GM18505 (cell line): ENCODE measurements around the gene ARHGAP25.

ENCODE experiments used
- ATAC-seq: cut with Tn5 transposase; IDR thresholded peaks from one replicate; pipeline ENCODE4 v1.9.1; 2021; ENCODE audit not compliant: unreplicated experiment
- POLR2A ChIP-seq: IDR thresholded peaks from 4 replicates; pipeline ENCODE4 v1.6.1; 2011; ENCODE audit warnings: borderline replicate concordance; ENCODE audit not compliant: insufficient read depth, insufficient read length; ENCODE audit errors: extremely low read depth

Gene ARHGAP25

GRCh38 chr2:68741238-68741637 lies 6.6 kb downstream of the ARHGAP25 start:
- no peak for TF ChIP-seq POLR2A
- no peak for ATAC-seq

DNA sequence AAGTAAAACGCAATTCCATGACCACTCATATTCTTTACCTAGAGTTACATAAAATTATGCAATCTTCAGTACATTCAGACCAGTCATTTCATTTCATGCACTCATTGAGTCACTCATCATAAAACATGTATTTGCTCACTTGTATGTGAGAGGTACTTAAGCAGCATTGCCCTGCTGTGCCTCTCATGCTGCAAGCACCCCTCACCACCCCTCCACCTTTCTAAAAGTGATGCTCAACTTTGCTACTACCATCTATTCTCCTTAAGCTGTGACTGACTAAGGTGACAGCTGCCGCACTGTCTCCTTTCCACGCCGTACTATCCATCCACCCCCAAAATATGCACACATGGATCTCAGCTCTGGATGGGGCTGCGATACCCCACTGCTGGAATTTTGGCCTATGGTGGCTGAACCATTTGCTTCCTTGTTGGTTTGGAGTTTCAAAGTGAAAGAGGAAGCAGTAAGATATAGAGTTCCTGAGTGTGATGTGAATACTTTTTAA lies 7.2 kb downstream of the ARHGAP25 start:
- TF ChIP-seq POLR2A: no peak
- no peak for ATAC-seq

- TF ChIP-seq POLR2A: peak; percentile 60
- ATAC-seq: peak; percentile 40
Measured at GRCh38 chr2:68742626-68743415, 8.2 kb downstream of the ARHGAP25 start.

DNA sequence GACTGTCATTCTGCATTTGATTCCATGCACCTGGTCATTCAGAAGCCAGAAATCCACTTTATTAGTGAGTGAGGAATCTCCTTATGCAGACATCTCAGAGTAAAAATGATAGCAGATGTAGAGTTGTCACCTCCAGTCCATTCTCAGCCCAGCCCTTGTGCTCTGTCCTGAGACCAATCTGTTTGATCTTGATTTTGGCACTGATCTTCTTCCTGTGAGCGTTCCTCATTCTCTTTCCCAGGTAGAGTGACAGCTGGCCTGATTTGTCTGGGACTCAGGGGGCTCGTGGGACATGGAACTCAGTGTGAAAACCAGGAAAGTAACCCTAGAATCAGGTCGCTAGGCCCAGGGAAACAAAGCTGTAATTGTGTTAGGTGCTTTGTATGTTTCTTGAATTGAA lies 8.9 kb downstream of the ARHGAP25 start:
- no peak for TF ChIP-seq POLR2A

DNA sequence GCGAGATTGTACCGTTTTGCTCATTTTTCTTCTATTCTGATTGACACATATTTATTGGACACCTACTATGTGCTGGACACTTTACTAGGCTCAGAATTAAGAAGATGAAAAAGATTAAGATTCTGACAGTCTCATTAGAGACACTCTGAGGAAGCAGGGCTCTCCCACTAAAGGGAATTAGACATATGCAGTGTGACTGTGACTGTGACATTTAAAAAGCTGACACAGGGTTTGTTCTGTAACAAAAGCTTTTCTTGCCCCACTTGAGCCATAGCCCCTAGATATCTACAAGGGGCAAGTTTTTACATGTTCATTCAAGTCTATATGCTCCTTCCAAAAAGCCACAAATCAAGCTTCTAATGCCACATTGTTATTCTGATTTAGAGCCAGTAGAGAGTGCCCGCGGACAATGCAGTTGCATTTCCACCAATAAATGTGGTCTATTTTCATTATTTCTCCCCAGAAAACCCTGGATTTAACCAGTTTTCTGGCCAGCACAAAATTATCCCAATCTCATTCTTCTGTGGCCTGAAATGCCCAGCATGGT lies 9.8 kb downstream of the ARHGAP25 start:
- no peak for TF ChIP-seq POLR2A

More for the DNA sequence above, 8.9 kb downstream of the ARHGAP25 start:
- no peak for ATAC-seq

DNA sequence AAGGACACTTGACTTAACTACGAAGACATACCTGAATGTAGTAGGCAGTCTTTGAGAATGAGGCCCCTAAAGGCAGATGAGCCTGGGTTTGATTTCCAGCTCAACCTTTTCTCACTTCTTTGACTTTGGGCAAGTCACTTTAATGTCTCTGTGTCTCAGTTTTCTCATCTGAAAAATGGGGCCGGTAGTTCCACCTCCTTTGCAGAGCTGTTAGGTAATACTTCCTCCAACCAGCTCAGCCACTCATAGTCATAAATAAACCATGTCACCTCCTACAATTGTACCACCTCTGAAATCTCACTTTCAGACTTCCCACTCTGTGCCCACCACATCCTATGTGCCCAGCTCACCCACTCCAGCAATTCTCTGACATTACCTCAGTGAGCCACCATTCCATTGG lies 10.4 kb downstream of the ARHGAP25 start:
- no peak for ATAC-seq
- no peak for TF ChIP-seq POLR2A

More for the DNA sequence above, 9.8 kb downstream of the ARHGAP25 start:
- no peak for ATAC-seq

DNA sequence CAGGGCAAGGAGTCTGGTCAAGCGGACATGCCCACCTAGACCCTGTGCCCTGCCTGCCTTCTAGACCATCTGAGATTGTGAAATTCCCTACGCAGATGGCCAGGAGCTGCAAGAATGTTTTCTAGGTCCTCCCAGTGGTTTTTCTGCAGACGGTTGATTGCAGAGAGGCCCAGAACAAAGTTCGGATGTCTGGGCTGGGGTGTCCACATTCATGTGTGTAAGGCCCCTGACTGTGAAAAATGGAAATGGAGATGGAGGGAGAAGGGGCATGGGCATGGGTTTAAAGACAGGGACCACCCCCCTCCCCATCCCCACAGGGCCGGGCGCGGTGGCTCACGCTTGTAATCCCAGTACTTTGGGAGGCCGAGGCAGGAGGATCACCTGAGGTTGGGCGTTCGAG lies 11.8 kb downstream of the ARHGAP25 start:
- no peak for ATAC-seq
- TF ChIP-seq POLR2A: no peak

GRCh38 chr2:68747413-68747812 lies 12.8 kb downstream of the ARHGAP25 start:
- no peak for ATAC-seq

GRCh38 chr2:68747900-68748299 lies 13.3 kb downstream of the ARHGAP25 start:
- no peak for TF ChIP-seq POLR2A
- ATAC-seq: no peak

More at GRCh38 chr2:68747413-68747812, 12.8 kb downstream of the ARHGAP25 start:
- TF ChIP-seq POLR2A: no peak

- TF ChIP-seq POLR2A: no peak
- ATAC-seq: no peak
Measured at GRCh38 chr2:68748568-68748967, 14.0 kb downstream of the ARHGAP25 start.

DNA sequence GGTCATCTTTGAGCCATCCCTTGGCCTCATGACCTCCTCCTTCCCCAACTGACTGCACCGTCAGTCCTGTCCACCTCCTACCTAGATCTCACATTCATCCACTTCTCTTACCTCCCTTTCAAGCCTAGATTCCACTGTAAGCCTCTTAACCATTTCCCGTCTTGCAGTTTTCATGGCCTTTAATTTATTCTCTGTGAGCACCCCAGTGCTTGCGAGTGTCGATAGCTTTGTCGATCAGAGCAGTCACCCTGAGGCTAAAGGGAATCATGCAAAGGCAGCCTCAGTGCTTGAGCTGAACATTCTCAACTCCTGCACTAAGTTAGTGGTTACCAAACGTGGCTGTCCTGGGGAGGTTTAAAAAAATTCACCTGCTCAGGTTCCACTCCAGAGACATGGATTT lies 14.7 kb downstream of the ARHGAP25 start:
- no peak for TF ChIP-seq POLR2A
- no peak for ATAC-seq

DNA sequence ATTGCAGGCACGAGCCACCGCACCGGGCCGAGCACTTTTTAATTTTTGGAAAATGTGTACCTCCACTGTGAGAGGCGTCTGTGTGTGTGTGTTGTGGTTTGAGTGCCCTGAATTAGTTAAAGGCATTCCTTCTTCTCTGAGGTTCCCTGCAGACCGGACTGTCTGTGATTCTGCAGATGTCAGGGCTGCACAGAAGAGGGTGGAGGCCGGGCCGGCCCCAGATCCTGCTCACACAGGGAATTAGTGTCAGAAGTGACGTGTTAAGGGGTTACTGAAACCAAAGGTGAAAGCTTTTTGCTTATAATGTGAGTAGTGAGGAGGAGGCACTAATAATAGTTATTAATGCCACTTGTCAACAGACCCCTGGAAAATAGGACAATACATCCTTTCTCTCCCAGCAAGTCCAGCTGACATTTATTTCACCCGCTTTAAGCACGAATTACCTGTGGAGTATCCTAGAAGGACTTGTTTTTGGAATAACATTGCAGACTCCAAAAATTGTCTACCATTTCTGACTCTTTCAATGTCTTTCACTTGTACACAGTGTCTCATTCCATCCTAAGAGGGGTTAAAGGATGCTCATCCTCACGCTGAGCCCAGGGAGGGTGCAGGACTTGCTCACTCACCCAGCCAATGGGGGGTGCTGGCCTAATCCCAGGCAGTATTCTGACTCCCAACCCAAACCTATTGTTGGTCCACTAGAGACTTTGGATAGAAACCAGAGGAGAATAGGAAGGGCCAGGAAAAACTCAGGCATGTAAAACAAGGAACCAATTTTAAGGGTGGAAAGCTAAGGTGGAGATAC lies 16.2 kb downstream of the ARHGAP25 start:
- no peak for TF ChIP-seq POLR2A
- no peak for ATAC-seq
